HCT116 (cell line): ENCODE measurements around the gene FAT1. TPM values are rescaled to one million over a fixed set of nuclear protein-coding genes. Genes with fewer than 3 reads are reported as not detected.

ENCODE experiments used
- ATAC-seq: fragments of 200-7000 bp; cut with Tn5 transposase; 2 replicates; pipeline ENCODE4 v1.9.1; 2020; ENCODE audit warnings: mild to moderate bottlenecking, moderate library complexity
- BruUV-seq: library from RNA; stranded (reverse); fragments of 400-500 nt; replicated peaks from 2 replicates; lab custom pipeline; 2021; lab: Mats Ljungman, UMichigan
- CTCF ChIA-PET: fragments of 300-600 bp; sonication (Branson Sonifier 250); formaldehyde crosslinking; loops from one replicate; lab custom pipeline; 2021; ENCODE audit warnings: antibody characterized with exemption; lab: Charles Lee
- POLR2A ChIA-PET: fragments of 300-600, 350-600 bp; sonication (Branson Sonifier 250); formaldehyde crosslinking; loops from one replicate; lab custom pipeline; 2021; ENCODE audit warnings: antibody characterized with exemption; lab: Charles Lee
- RAD21 ChIA-PET, 2 experiments: fragments of 300-600 bp; sonication (Branson Sonifier 250); formaldehyde crosslinking; loops; one replicate each; lab custom pipeline; 2023; ENCODE audit warnings: low total read pairs in 2 of 2; ENCODE audit not compliant: uncharacterized antibody in 2 of 2, unreplicated experiment in 2 of 2, low non-redundant PET in 1 of 2; lab: Charles Lee
- DNase-seq: peaks from one replicate; pipeline ENCODE4 v3.0.0-alpha.2; 2010; ENCODE audit warnings: low read depth, low spot score
- H2AFZ ChIP-seq: fragments of 200-600 bp; shearing (Covaris generic), sonication (generic); 2 replicates; pipeline ENCODE4 v1.6.1; 2017; ENCODE audit warnings: low read depth, mixed run types, mixed read lengths, antibody characterized with exemption, low read length; ENCODE audit not compliant: poor library complexity, severe bottlenecking
- H3K27ac ChIP-seq: 2 replicates; pipeline ENCODE4 v1.5.1; 2012; ENCODE audit warnings: low read depth, low read length
- H3K27me3 ChIP-seq: fragments of 200-600 bp; sonication (generic); 2 replicates; pipeline ENCODE4 v1.6.1; 2016; ENCODE audit warnings: mixed run types, low read length, mixed read lengths; ENCODE audit not compliant: insufficient read depth
- H3K36me3 ChIP-seq, 2 experiments: fragments of 200-500 bp in 1 of 2; fragments of 200-600 bp in 1 of 2; sonication (Bioruptor generic) in 1 of 2; sonication (generic) in 1 of 2; 2 replicates each; pipeline versions ENCODE4 v1.5.1 to v1.6.1; 2014 to 2016; ENCODE audit warnings: low read length in 2 of 2, inconsistent platforms in 1 of 2, mixed read lengths in 1 of 2, mixed run types in 1 of 2; ENCODE audit not compliant: insufficient read depth in 2 of 2, control insufficient read depth in 1 of 2
- H3K4me1 ChIP-seq, 2 experiments: fragments of 200-600 bp in 1 of 2; sonication (generic) in 1 of 2; 2 replicates each; pipeline versions ENCODE4 v1.5.1 to v1.6.1; 2012 to 2017; ENCODE audit warnings: low read length in 2 of 2, inconsistent platforms in 1 of 2, mild to moderate bottlenecking in 1 of 2, mixed read lengths in 1 of 2, mixed run types in 1 of 2, moderate library complexity in 1 of 2; ENCODE audit not compliant: insufficient read depth in 2 of 2, control insufficient read depth in 1 of 2
- H3K4me2 ChIP-seq: fragments of 200-600 bp; sonication (generic); 2 replicates; pipeline ENCODE4 v1.6.1; 2017; ENCODE audit warnings: mixed run types, low read length, mixed read lengths
- H3K4me3 ChIP-seq, 2 experiments: fragments of 200-600 bp in 1 of 2; sonication (generic) in 1 of 2; replicated peaks in 1 of 2; 2 replicates each; pipeline ENCODE4 v1.5.1; 2011 to 2016; ENCODE audit warnings: low read length in 2 of 2, control low read depth in 1 of 2, low read depth in 1 of 2, mild to moderate bottlenecking in 1 of 2, mixed read lengths in 1 of 2, mixed run types in 1 of 2
- H3K79me2 ChIP-seq: fragments of 200-600 bp; sonication (generic); 2 replicates; pipeline ENCODE4 v1.6.1; 2017; ENCODE audit warnings: mild to moderate bottlenecking, mixed run types, low read length, moderate library complexity, mixed read lengths; ENCODE audit not compliant: insufficient read depth
- H3K9ac ChIP-seq: fragments of 200-600 bp; sonication (generic); 2 replicates; pipeline ENCODE4 v1.6.1; 2016; ENCODE audit warnings: low read length, mixed read lengths
- H3K9me2 ChIP-seq: fragments of 200-600 bp; sonication (generic), shearing (Covaris generic); 2 replicates; pipeline ENCODE4 v1.6.1; 2017; ENCODE audit warnings: mixed run types, mild to moderate bottlenecking, moderate library complexity; ENCODE audit not compliant: insufficient read depth
- H3K9me3 ChIP-seq, 2 experiments: fragments of 200-500 bp in 1 of 2; fragments of 200-600 bp in 1 of 2; sonication (Bioruptor generic) in 1 of 2; sonication (generic) in 1 of 2; 2 replicates each; pipeline ENCODE4 v1.6.1; 2014 to 2017; ENCODE audit warnings: low read length in 2 of 2, mixed read lengths in 2 of 2, inconsistent platforms in 1 of 2, low read depth in 1 of 2, mild to moderate bottlenecking in 1 of 2, mixed run types in 1 of 2, moderate library complexity in 1 of 2; ENCODE audit not compliant: control insufficient read depth in 1 of 2, insufficient read depth in 1 of 2
- H4K20me1 ChIP-seq: fragments of 200-600 bp; sonication (generic), shearing (Covaris generic); 2 replicates; pipeline ENCODE4 v1.6.1; 2017; ENCODE audit warnings: mixed run types, mild to moderate bottlenecking, moderate library complexity; ENCODE audit not compliant: insufficient read depth
- ELF1 ChIP-seq: IDR thresholded peaks from 2 replicates; pipeline ENCODE4 v1.6.1; 2012; ENCODE audit warnings: low read depth, borderline replicate concordance
- EZH2 ChIP-seq: fragments of 200-600 bp; sonication (generic); IDR thresholded peaks from 2 replicates; pipeline ENCODE4 v1.6.1; 2017; ENCODE audit warnings: antibody characterized with exemption, mixed run types
- EZH2phosphoT487 ChIP-seq: fragments of 200-600 bp; IDR thresholded peaks from 2 replicates; pipeline ENCODE4 v1.6.1; 2018; ENCODE audit warnings: antibody characterized with exemption, borderline replicate concordance
- JUND ChIP-seq: IDR thresholded peaks from 2 replicates; pipeline ENCODE4 v1.6.1; 2012
- MAX ChIP-seq: IDR thresholded peaks from 2 replicates; pipeline ENCODE4 v1.6.1; 2012
- POLR2A ChIP-seq: IDR thresholded peaks from 2 replicates; pipeline ENCODE4 v1.7.0; 2011; ENCODE audit warnings: borderline replicate concordance; ENCODE audit not compliant: insufficient read depth, insufficient read length; ENCODE audit errors: extremely low read depth
- RAD21 ChIP-seq: IDR thresholded peaks from 2 replicates; pipeline ENCODE4 v1.6.1; 2012; ENCODE audit warnings: low read depth, mild to moderate bottlenecking
- SIN3A ChIP-seq: IDR thresholded peaks from 2 replicates; pipeline ENCODE4 v1.6.1; 2012; ENCODE audit warnings: low read depth
- SP1 ChIP-seq: IDR thresholded peaks from 2 replicates; pipeline ENCODE4 v1.6.1; 2012; ENCODE audit warnings: low read depth
- SRF ChIP-seq: IDR thresholded peaks from 2 replicates; pipeline ENCODE4 v1.6.1; 2012; ENCODE audit warnings: low read depth
- TCF7L2 ChIP-seq: IDR thresholded peaks from 2 replicates; pipeline ENCODE4 v1.7.0; 2011; ENCODE audit warnings: borderline replicate concordance, inconsistent platforms; ENCODE audit not compliant: insufficient read depth, insufficient read length; ENCODE audit errors: extremely low read depth
- YY1 ChIP-seq: IDR thresholded peaks from 2 replicates; pipeline ENCODE4 v1.6.1; 2011; ENCODE audit warnings: low read length, low read depth, moderate library complexity, mild to moderate bottlenecking; ENCODE audit not compliant: insufficient replicate concordance; ENCODE audit errors: extremely low read depth
- ZFX ChIP-seq: fragments of 450-650 bp; IDR thresholded peaks from 2 replicates; pipeline ENCODE4 v1.6.1; 2017
- ZNF274 ChIP-seq: fragments of 200-500 bp; sonication (Bioruptor generic); IDR thresholded peaks from 2 replicates; pipeline ENCODE4 v1.6.1; 2014; ENCODE audit warnings: mild to moderate bottlenecking, low read depth, low read length, inconsistent platforms
- intact Hi-C: fragments of 100-400 bp; cut with micrococcal nuclease; formaldehyde crosslinking; loops from 2 replicates; pipeline ENCODE4 v1.10.0; 2022
- total RNA-seq: library from RNA; stranded (reverse); gene quantifications from one replicate; pipeline ENCODE4 v1.2.1, GENCODE V29; 2021; ENCODE audit not compliant: unreplicated experiment
- TF ChIP-seq, protein P1 (sequence below): IDR thresholded peaks from 2 replicates; pipeline ENCODE4 v1.6.1; 2012
- TF ChIP-seq, protein P2 (sequence below): IDR thresholded peaks from 2 replicates; pipeline ENCODE4 v1.6.1; 2011; ENCODE audit warnings: mild to moderate bottlenecking, low read length, moderate library complexity; ENCODE audit not compliant: insufficient replicate concordance; ENCODE audit errors: extremely low read depth
- TF ChIP-seq, protein P3 (sequence below), 3 experiments: fragments of 200-600 bp in 1 of 3; sonication (generic) in 1 of 3; IDR thresholded peaks in 2 of 3; conservative IDR thresholded peaks in 1 of 3; 2 replicates each; pipeline ENCODE4 v1.5.1; 2012 to 2017; ENCODE audit warnings: low read depth in 2 of 3, low read length in 2 of 3, antibody characterized with exemption in 1 of 3, borderline replicate concordance in 1 of 3, control low read depth in 1 of 3, mild to moderate bottlenecking in 1 of 3, mixed read lengths in 1 of 3, mixed run types in 1 of 3, moderate library complexity in 1 of 3; ENCODE audit not compliant: insufficient read depth in 1 of 3

Gene FAT1
- total RNA-seq, 1 experiment from 2014 or later = 676 TPM

DNA sequence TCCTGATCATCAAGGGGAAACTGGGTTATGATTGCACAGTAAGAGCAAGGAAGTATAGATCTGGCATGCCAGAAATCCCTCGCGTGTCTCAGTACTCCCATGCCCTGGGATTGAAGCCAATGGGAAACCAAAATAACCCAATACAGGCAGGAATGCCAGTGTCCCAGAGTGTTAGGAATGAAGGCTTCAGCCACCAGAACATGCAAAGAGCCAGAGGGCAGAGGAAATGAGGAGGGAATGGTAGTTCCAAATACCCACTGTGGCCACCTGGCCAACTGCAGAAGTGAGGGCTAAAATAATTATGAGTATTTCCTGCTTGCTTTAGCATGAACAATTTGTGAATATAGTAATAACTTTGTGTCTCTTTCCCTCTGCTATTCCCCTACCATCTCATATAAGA, 180.4 kb downstream of the FAT1 start:
- Histone ChIP-seq H3K9ac (no peak overlapping the region), H3K9me3 (no peaks in the 10 kb centered on the region; a peak in 1 of 4 replicates), H3K27me3 (no peaks in the 10 kb centered on the region), H3K79me2 (no peaks in the 10 kb centered on the region), H3K9me2 (no peaks in the 10 kb centered on the region)
- no TSS peak for BruUV-seq
- ChIA-PET RAD21 (no interaction called here), CTCF (no interaction called here)
- TF ChIP-seq SIN3A = no peak
- TF ChIP-seq, protein P1, sequence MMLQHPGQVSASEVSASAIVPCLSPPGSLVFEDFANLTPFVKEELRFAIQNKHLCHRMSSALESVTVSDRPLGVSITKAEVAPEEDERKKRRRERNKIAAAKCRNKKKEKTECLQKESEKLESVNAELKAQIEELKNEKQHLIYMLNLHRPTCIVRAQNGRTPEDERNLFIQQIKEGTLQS = no peak
- TF ChIP-seq, all 23 proteins: peak for 0
- no peak for ATAC-seq
- H2AFZ ChIP-seq = no peak overlapping the region
- no peak for DNase-seq
- H3K4me2 ChIP-seq = no peak overlapping the region
- intact Hi-C loops = no loop called here
- no peak overlapping the region for H3K27ac ChIP-seq
- H4K20me1 ChIP-seq = no peaks in the 10 kb centered on the region
- H3K4me1 ChIP-seq = no peaks in the 10 kb centered on the region
- H3K36me3 ChIP-seq = no peaks in the 10 kb centered on the region
- POLR2A ChIA-PET = no interaction called here
- no peak overlapping the region for H3K4me3 ChIP-seq

- Histone ChIP-seq H3K4me2 (no peak overlapping the region), H2AFZ (no peak overlapping the region), H3K4me3 (no peak overlapping the region), H3K9ac (no peak overlapping the region), H3K27ac (no peak overlapping the region), H3K36me3 (no peaks in the 10 kb centered on the region), H3K9me3 (no peaks in the 10 kb centered on the region; a peak in 1 of 4 replicates), H3K79me2 (no peaks in the 10 kb centered on the region), H3K4me1 (no peaks in the 10 kb centered on the region), H3K9me2 (no peaks in the 10 kb centered on the region), H4K20me1 (no peaks in the 10 kb centered on the region), H3K27me3 (no peaks in the 10 kb centered on the region)
- CTCF ChIA-PET = interaction anchor here (0.6 kb wide), 1 partner anchor 203 kb away, joined by 3 read pairs; no protein-coding TSS in a partner anchor
- POLR2A ChIA-PET = no interaction called here
- BruUV-seq = no TSS peak
- RAD21 ChIA-PET = no interaction called here
- ATAC-seq = no peak
- intact Hi-C loops = no loop called here
- DNase-seq = no peak
- TF ChIP-seq, protein P1 = no peak
- TF ChIP-seq ZFX (no peak), MAX (no peak), SRF (no peak), RAD21 (no peak), EZH2phosphoT487 (no peak), JUND (no peak), ZNF274 (no peak), POLR2A (no peak), EZH2 (no peak), ELF1 (no peak), SIN3A (no peak), TCF7L2 (no peak), SP1 (no peak), YY1 (no peak)
- TF ChIP-seq, protein P2, sequence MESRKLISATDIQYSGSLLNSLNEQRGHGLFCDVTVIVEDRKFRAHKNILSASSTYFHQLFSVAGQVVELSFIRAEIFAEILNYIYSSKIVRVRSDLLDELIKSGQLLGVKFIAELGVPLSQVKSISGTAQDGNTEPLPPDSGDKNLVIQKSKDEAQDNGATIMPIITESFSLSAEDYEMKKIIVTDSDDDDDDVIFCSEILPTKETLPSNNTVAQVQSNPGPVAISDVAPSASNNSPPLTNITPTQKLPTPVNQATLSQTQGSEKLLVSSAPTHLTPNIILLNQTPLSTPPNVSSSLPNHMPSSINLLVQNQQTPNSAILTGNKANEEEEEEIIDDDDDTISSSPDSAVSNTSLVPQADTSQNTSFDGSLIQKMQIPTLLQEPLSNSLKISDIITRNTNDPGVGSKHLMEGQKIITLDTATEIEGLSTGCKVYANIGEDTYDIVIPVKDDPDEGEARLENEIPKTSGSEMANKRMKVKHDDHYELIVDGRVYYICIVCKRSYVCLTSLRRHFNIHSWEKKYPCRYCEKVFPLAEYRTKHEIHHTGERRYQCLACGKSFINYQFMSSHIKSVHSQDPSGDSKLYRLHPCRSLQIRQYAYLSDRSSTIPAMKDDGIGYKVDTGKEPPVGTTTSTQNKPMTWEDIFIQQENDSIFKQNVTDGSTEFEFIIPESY = no peak
- TF ChIP-seq, protein P3, sequence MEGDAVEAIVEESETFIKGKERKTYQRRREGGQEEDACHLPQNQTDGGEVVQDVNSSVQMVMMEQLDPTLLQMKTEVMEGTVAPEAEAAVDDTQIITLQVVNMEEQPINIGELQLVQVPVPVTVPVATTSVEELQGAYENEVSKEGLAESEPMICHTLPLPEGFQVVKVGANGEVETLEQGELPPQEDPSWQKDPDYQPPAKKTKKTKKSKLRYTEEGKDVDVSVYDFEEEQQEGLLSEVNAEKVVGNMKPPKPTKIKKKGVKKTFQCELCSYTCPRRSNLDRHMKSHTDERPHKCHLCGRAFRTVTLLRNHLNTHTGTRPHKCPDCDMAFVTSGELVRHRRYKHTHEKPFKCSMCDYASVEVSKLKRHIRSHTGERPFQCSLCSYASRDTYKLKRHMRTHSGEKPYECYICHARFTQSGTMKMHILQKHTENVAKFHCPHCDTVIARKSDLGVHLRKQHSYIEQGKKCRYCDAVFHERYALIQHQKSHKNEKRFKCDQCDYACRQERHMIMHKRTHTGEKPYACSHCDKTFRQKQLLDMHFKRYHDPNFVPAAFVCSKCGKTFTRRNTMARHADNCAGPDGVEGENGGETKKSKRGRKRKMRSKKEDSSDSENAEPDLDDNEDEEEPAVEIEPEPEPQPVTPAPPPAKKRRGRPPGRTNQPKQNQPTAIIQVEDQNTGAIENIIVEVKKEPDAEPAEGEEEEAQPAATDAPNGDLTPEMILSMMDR (IDR thresholded peaks at IDR 0.05 in 2 of 3, conservative IDR thresholded peaks at IDR 0.05 in 1 of 3; ENCODE audit: borderline replicate concordance in 1 of 3, insufficient read depth in 1 of 3, low read depth in 2 of 3, low read length in 2 of 3) = no peak
Measured at GRCh38 chr4:186541801-186542200, 181.9 kb downstream of the FAT1 start.
